Muscle layer of colon (tissue), 2 donors: ENCODE measurements around the gene FIBIN.
"Not testable (repeated sequence)": the region's sequence is repeated elsewhere in the genome, so short reads cannot be mapped to it uniquely, and the experiment has no call there.

Experiments used
- H3K27ac ChIP-seq: one replicate; pipeline ENCODE4 v1.7.0; 2013; ENCODE audit warnings: low read depth, mild to moderate bottlenecking, low read length, moderate library complexity
- H3K27me3 ChIP-seq, 2 donors: one replicate each; pipeline ENCODE4 v1.7.0; 2013; ENCODE audit warnings: low read length in 2 of 2, mild to moderate bottlenecking in 2 of 2; ENCODE audit not compliant: insufficient read depth in 2 of 2, control insufficient read depth in 1 of 2
- H3K36me3 ChIP-seq: one replicate; pipeline ENCODE4 v1.7.0; 2013; ENCODE audit warnings: mild to moderate bottlenecking, low read length; ENCODE audit not compliant: insufficient read depth
- H3K4me1 ChIP-seq: one replicate; pipeline ENCODE4 v1.7.0; 2013; ENCODE audit warnings: mild to moderate bottlenecking, low read length; ENCODE audit not compliant: insufficient read depth
- H3K4me3 ChIP-seq, 2 donors: one replicate each; pipeline ENCODE4 v1.7.0; 2013; ENCODE audit warnings: low read length in 2 of 2, low read depth in 1 of 2, mild to moderate bottlenecking in 1 of 2, moderate library complexity in 1 of 2
- H3K9ac ChIP-seq: one replicate; pipeline ENCODE4 v1.7.0; 2013; ENCODE audit warnings: low read length
- H3K9me3 ChIP-seq: one replicate; pipeline ENCODE4 v1.7.0; 2013; ENCODE audit warnings: mild to moderate bottlenecking, low read length
- donor health status: abdominal sarcoma.
- donor health status: Adenocarcinoma of cecum.

The FIBIN gene

GRCh38 chr11:26958005-26958701, 35.8 kb upstream of the FIBIN start:
- H3K4me1 ChIP-seq = no peaks in the 10 kb centered on the region
- H3K4me3 ChIP-seq = no peak overlapping the region
- H3K27ac ChIP-seq = no peak overlapping the region
- H3K9me3 ChIP-seq = no peaks in the 10 kb centered on the region
- H3K27me3 ChIP-seq = no peaks in the 10 kb centered on the region
- H3K36me3 ChIP-seq = no peaks in the 10 kb centered on the region
- no peak overlapping the region for H3K9ac ChIP-seq

GRCh38 chr11:26958702-26959049, 35.2 kb upstream of the FIBIN start:
- H3K27ac ChIP-seq = no peak overlapping the region

GRCh38 chr11:26960281-26960680, 33.6 kb upstream of the FIBIN start:
- H3K4me1 ChIP-seq = peaks cover 3% of the 10 kb centered on the region
- no peak overlapping the region for H3K27ac ChIP-seq
- H3K4me3 ChIP-seq = no peak overlapping the region
- H3K9ac ChIP-seq = no peak overlapping the region
- no peaks in the 10 kb centered on the region for H3K36me3 ChIP-seq
- no peaks in the 10 kb centered on the region for H3K9me3 ChIP-seq
- H3K27me3 ChIP-seq = no peaks in the 10 kb centered on the region

More at GRCh38 chr11:26958702-26959049, 35.2 kb upstream of the FIBIN start:
- H3K4me1 ChIP-seq = no peaks in the 10 kb centered on the region
- no peaks in the 10 kb centered on the region for H3K36me3 ChIP-seq
- no peaks in the 10 kb centered on the region for H3K27me3 ChIP-seq
- no peak overlapping the region for H3K9ac ChIP-seq
- H3K4me3 ChIP-seq = no peak overlapping the region
- no peaks in the 10 kb centered on the region for H3K9me3 ChIP-seq

GRCh38 chr11:26963764-26964163, 30.1 kb upstream of the FIBIN start:
- H3K9me3 ChIP-seq = no peaks in the 10 kb centered on the region
- H3K4me1 ChIP-seq = peaks cover 3% of the 10 kb centered on the region
- no peaks in the 10 kb centered on the region for H3K36me3 ChIP-seq
- H3K9ac ChIP-seq = no peak overlapping the region
- H3K4me3 ChIP-seq = no peak overlapping the region
- no peak overlapping the region for H3K27ac ChIP-seq
- H3K27me3 ChIP-seq = no peaks in the 10 kb centered on the region

DNA sequence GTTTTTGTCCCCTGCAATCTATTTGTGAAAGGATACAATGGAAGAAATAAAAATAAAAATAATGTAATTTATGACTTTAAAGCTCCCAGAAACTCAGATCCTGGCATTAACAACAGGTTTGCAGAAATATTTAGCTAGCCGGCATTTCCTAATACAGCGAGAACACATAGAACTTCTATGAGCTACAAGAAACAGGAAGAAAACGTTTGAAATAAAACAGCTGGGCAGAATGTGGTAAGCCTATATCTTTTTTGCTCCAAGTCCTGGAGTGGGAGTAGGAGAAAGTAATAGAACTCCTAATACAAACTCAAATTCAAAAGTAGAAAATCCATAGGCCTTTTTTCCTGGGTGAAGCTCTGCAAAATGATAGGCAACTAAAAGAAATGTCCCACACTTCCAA, 29.6 kb upstream of the FIBIN start:
- Histone ChIP-seq H3K4me1 (peaks cover 3% of the 10 kb centered on the region), H3K9me3 (no peaks in the 10 kb centered on the region), H3K4me3 (no peak overlapping the region), H3K9ac (no peak overlapping the region), H3K27me3 (no peaks in the 10 kb centered on the region), H3K27ac (no peak overlapping the region), H3K36me3 (no peaks in the 10 kb centered on the region)

- H3K9me3 ChIP-seq, H3K27ac ChIP-seq, H3K4me1 ChIP-seq, H3K4me3 ChIP-seq, H3K9ac ChIP-seq, H3K27me3 ChIP-seq, H3K36me3 ChIP-seq: not testable (repeated sequence)
Observed at GRCh38 chr11:26964847-26965485, 28.9 kb upstream of the FIBIN start.

DNA sequence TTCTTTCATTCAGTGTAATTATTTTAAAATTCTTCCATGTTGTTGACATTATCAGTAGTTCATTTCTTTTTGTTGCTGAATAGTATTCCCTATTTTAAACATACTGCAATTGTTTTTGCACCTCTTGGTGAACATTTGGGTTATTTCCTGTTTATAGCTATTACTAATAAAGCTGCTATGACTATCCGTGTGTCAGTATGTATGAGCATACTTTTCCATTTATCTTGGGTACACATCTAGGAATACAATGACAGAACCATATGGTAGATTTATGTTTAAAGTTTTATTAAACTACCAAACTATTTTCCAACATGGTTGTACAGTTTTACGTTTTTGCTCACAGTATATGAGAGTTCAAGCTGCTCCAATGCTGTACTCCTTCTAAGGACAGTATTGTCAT, 22.0 kb upstream of the FIBIN start:
- Histone ChIP-seq H3K27me3 (no peaks in the 10 kb centered on the region), H3K9me3 (no peaks in the 10 kb centered on the region), H3K36me3 (no peaks in the 10 kb centered on the region), H3K4me3 (no peak overlapping the region), H3K4me1 (peaks cover 7% of the 10 kb centered on the region), H3K9ac (no peak overlapping the region), H3K27ac (no peak overlapping the region)

DNA sequence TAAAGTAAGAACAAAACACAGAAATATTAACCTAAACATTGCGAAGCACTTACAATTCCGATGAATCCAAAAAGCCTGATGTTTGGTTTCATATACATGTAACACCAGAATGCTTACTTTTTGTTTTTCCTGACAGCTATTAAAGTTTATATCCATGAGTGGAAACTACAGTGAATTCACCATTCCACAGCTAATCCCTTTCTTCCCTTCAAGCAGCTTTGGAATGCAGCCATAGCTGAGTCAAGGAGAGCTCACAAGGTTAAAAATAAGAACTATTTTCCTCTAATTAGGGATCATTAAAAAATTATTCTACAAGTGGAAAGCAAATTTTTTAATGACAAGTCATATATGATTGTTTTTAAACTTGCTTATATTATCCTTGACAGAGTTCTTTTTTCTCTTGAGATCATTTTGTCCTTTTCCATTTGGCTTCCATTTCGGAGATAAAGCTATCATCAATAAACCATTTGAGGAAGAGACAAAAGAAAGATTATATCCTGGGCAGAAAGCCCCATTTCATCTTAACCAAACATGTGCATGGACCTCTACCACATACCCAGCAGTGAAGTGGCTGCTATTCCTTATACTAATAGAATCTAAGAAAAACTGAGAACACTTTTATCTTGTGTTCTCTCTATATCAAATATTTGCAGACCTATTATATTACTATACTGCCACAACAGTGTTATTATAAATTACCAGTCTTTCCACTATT, 19.7 kb upstream of the FIBIN start:
- Histone ChIP-seq H3K27ac (no peak overlapping the region), H3K4me1 (peaks cover 7% of the 10 kb centered on the region), H3K9me3 (no peaks in the 10 kb centered on the region), H3K9ac (no peak overlapping the region), H3K4me3 (no peak overlapping the region), H3K36me3 (no peaks in the 10 kb centered on the region), H3K27me3 (no peaks in the 10 kb centered on the region)

DNA sequence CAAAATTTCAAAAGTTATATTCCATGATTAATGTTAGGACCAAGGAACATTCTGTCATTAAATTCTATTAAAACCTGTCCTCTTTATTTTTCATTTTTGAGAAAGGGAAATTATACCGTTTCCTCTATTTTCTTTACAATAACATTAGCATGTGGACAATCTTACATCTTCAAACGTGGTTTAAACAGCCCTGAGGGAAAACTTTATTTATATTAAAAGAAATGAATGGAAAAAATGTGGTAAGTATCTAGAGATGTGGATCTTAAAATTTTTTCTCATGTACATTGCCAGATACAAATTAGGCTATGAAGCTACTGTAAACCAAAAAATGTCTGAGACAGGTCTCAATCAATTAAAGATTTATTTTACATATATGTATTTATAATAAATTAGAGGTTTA, 18.9 kb upstream of the FIBIN start:
- Histone ChIP-seq H3K27me3 (no peaks in the 10 kb centered on the region), H3K4me1 (peaks cover 7% of the 10 kb centered on the region), H3K27ac (no peak overlapping the region), H3K9ac (no peak overlapping the region), H3K9me3 (no peaks in the 10 kb centered on the region), H3K36me3 (no peaks in the 10 kb centered on the region), H3K4me3 (no peak overlapping the region)

GRCh38 chr11:26976389-26976788, 17.5 kb upstream of the FIBIN start:
- Histone ChIP-seq H3K4me1 (peaks cover 7% of the 10 kb centered on the region), H3K9ac (no peak overlapping the region), H3K9me3 (no peaks in the 10 kb centered on the region), H3K27me3 (no peaks in the 10 kb centered on the region), H3K4me3 (no peak overlapping the region), H3K27ac (peak overlapping the region; percentile 21), H3K36me3 (no peaks in the 10 kb centered on the region)

DNA sequence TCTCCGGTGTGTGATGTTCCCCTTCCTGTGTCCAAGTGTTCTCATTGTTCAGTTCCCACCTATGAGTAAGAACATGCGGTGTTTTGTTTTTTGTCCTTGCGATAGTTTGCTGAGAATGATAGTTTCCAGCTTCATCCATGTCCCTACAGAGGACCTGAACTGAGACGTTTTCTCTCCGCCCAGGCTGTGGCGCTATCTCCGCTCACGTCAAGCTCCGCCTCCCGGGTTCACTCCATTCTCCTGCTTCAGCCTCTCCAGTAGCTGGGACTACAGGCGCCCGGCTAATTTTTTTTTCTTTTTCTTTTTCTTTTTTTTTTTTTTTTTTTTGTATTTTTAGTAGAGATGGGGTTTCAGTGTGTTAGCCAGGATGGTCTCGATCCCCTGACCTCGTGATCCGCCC, 16.7 kb upstream of the FIBIN start:
- not testable (repeated sequence) for H3K4me1 ChIP-seq, H3K27me3 ChIP-seq, H3K4me3 ChIP-seq, H3K9me3 ChIP-seq, H3K27ac ChIP-seq, H3K9ac ChIP-seq, H3K36me3 ChIP-seq
